ENCODE results near the gene BTLA. TPM values are rescaled to one million over a fixed set of nuclear protein-coding genes. Genes with fewer than 3 reads are reported as not detected.

Gene BTLA
- total RNA-seq, 1 donor from 2014 or later = 3.9 TPM

DNA sequence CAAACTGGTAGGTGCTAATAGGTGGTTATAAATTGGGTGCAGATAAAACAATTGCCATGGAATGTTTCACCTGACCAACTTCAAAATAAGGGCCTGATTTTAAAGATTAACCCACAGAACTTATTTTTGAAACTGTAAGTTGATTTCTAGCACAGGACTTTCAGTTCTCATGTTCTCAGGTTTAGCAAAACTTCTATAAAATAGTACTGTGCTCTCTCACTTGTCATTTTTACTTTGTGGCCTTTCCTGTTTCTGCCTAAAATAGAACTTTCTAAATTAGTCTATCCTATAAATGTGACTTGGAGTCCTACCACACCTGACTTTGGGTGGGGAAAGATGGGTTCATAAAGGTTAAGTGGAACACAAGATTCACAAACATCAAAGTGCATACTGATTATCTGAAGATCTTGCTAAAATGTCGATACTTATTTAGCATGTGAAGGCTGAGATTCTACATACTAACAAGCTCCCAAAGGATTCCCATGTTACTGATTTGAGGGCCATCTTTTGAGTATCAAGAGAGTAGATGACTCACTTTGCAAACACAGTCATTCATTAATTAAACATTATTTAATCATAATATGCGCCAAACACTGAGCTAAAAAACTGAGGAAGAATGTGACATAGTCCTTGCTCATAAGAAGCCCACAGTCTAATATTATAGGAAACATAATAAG, 38.6 kb downstream of the BTLA start:
- Histone ChIP-seq H3K79me2 (ENCODE audit: low read depth) (no peaks in the 10 kb centered on the region), H3K4me2 (no peak overlapping the region), H3K4me3 (no peak overlapping the region), H3K36me3 (no peaks in the 10 kb centered on the region), H3F3A (ENCODE audit: low read depth) (no peaks in the 10 kb centered on the region), H3K9ac (no peak overlapping the region), H3K27ac (no peak overlapping the region), H3K4me1 (no peaks in the 10 kb centered on the region), H3K27me3 (no peaks in the 10 kb centered on the region), H2AFZ (replicated peaks) (no peak overlapping the region), H4K20me1 (ENCODE audit: low read depth) (no peaks in the 10 kb centered on the region), H3K9me3 (ENCODE audit: low read depth) (no peaks in the 10 kb centered on the region)
- Mint-ChIP-seq H3K27ac (no peak overlapping the region), H3K36me3 (no peaks in the 10 kb centered on the region), H3K27me3 (ENCODE audit: insufficient read depth, low read depth) (no peaks in the 10 kb centered on the region), H3K4me3 (no peak overlapping the region), H3K4me1 (no peaks in the 10 kb centered on the region), H3K9me3 (no peaks in the 10 kb centered on the region)
- DNase-seq (ENCODE audit: low spot score) = no peak
- TF ChIP-seq, protein P1, sequence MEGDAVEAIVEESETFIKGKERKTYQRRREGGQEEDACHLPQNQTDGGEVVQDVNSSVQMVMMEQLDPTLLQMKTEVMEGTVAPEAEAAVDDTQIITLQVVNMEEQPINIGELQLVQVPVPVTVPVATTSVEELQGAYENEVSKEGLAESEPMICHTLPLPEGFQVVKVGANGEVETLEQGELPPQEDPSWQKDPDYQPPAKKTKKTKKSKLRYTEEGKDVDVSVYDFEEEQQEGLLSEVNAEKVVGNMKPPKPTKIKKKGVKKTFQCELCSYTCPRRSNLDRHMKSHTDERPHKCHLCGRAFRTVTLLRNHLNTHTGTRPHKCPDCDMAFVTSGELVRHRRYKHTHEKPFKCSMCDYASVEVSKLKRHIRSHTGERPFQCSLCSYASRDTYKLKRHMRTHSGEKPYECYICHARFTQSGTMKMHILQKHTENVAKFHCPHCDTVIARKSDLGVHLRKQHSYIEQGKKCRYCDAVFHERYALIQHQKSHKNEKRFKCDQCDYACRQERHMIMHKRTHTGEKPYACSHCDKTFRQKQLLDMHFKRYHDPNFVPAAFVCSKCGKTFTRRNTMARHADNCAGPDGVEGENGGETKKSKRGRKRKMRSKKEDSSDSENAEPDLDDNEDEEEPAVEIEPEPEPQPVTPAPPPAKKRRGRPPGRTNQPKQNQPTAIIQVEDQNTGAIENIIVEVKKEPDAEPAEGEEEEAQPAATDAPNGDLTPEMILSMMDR (IDR thresholded peaks at IDR 0.05) = no peak
- no peak for TF ChIP-seq EZH2 (IDR thresholded peaks at IDR 0.05)

DNA sequence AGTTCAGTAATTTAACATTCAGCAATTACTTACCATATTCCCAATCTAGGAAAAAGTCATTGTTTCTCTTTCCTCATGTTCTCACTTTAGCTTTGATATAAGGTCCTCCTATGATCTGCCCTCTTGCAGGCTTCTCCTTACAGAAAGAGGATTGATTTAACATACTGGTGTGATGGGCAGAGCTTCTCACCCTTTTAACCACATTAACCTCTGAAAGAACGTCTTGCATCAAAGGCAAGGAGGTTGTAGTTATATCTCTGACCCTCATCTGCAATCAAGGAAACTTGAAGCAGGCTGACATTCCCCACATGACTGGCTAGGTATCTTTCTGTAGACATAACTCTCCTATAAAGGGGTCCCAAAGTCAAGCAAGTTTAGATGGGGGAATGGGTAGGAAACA, 39.5 kb downstream of the BTLA start:
- no peaks in the 10 kb centered on the region for H3K27me3 Mint-ChIP-seq (ENCODE audit: insufficient read depth, low read depth)
- Histone ChIP-seq H3K27ac (no peak overlapping the region), H3K79me2 (ENCODE audit: low read depth) (no peaks in the 10 kb centered on the region), H3K27me3 (no peaks in the 10 kb centered on the region), H3K4me2 (no peak overlapping the region), H3K4me1 (no peaks in the 10 kb centered on the region), H3K4me3 (no peak overlapping the region), H3F3A (ENCODE audit: low read depth) (no peaks in the 10 kb centered on the region), H2AFZ (replicated peaks) (no peak overlapping the region), H3K36me3 (no peaks in the 10 kb centered on the region), H3K9me3 (ENCODE audit: low read depth) (no peaks in the 10 kb centered on the region), H3K9ac (no peak overlapping the region), H4K20me1 (ENCODE audit: low read depth) (no peaks in the 10 kb centered on the region)
- no peak for DNase-seq (ENCODE audit: low spot score)
- H3K4me3 Mint-ChIP-seq = no peak overlapping the region
- no peak overlapping the region for H3K27ac Mint-ChIP-seq
- H3K9me3 Mint-ChIP-seq = no peaks in the 10 kb centered on the region
- no peaks in the 10 kb centered on the region for H3K4me1 Mint-ChIP-seq
- H3K36me3 Mint-ChIP-seq = no peaks in the 10 kb centered on the region
- no peak for TF ChIP-seq EZH2phosphoT487 (IDR thresholded peaks at IDR 0.05)

DNA sequence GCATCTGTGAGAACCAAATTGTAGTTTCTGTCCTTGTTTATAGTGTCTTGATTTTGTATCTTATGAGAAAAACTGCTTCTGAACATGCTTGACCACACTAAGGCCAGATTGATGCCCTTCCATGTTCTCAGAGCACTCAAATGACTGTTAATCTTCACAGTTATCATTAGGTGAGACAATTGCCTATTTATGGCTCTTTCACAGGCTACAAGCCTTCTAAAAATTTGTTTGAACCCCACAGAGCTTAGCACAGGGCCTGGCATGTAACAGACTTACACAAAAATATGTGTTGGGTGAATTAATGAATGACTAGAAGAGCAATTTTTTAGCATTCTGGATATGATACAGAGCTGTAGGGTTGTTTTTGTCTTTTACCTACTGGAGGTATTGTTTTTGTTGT, 43.1 kb downstream of the BTLA start:
- Histone ChIP-seq H3K4me2 (no peak overlapping the region), H2AFZ (replicated peaks) (no peak overlapping the region), H3F3A (ENCODE audit: low read depth) (no peaks in the 10 kb centered on the region), H3K79me2 (ENCODE audit: low read depth) (no peaks in the 10 kb centered on the region), H3K27me3 (no peaks in the 10 kb centered on the region), H4K20me1 (ENCODE audit: low read depth) (no peaks in the 10 kb centered on the region), H3K9me3 (ENCODE audit: low read depth) (no peaks in the 10 kb centered on the region), H3K27ac (no peak overlapping the region), H3K4me1 (no peaks in the 10 kb centered on the region), H3K9ac (no peak overlapping the region), H3K4me3 (no peak overlapping the region), H3K36me3 (no peaks in the 10 kb centered on the region)
- Mint-ChIP-seq H3K36me3 (no peaks in the 10 kb centered on the region), H3K4me3 (no peak overlapping the region), H3K27me3 (ENCODE audit: insufficient read depth, low read depth) (peaks cover 2% of the 10 kb centered on the region), H3K27ac (no peak overlapping the region), H3K4me1 (no peaks in the 10 kb centered on the region), H3K9me3 (no peaks in the 10 kb centered on the region)
- no peak for DNase-seq (ENCODE audit: low spot score)
- TF ChIP-seq, protein P1 (IDR thresholded peaks at IDR 0.05) = no peak
- TF ChIP-seq EZH2phosphoT487 (IDR thresholded peaks at IDR 0.05) (no peak), EZH2 (IDR thresholded peaks at IDR 0.05) (no peak)

DNA sequence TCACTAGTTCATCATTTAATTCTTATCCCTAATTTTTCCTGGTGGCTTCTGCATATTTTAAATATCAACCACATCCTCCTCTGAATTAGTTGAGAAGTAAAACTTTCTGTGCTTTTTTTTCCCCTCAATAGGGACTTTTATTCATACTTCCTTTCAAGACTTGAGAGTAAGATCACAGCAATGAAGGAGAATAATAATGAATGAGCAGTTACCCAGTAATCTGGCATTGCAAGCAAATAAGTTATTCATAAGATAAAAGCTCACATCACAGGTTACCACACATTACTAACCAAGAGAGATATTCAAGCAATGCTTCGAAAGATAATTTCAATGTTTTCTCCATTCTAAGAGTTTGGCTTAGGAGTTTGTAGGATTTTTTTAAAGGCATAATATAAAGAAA, 50.3 kb downstream of the BTLA start:
- Histone ChIP-seq H3F3A (ENCODE audit: low read depth) (no peaks in the 10 kb centered on the region), H3K36me3 (no peaks in the 10 kb centered on the region), H3K4me3 (no peak overlapping the region), H3K9me3 (ENCODE audit: low read depth) (no peaks in the 10 kb centered on the region), H2AFZ (replicated peaks) (no peak overlapping the region), H4K20me1 (ENCODE audit: low read depth) (no peaks in the 10 kb centered on the region), H3K9ac (no peak overlapping the region), H3K4me2 (no peak overlapping the region), H3K4me1 (peaks cover 8% of the 10 kb centered on the region), H3K27ac (no peak overlapping the region), H3K79me2 (ENCODE audit: low read depth) (no peaks in the 10 kb centered on the region), H3K27me3 (no peaks in the 10 kb centered on the region)
- TF ChIP-seq EZH2phosphoT487 (IDR thresholded peaks at IDR 0.05) = no peak
- no peak for TF ChIP-seq EZH2 (IDR thresholded peaks at IDR 0.05)
- TF ChIP-seq, protein P1 (IDR thresholded peaks at IDR 0.05) = no peak
- Mint-ChIP-seq H3K9me3 (no peaks in the 10 kb centered on the region), H3K4me1 (peaks cover 9% of the 10 kb centered on the region), H3K27me3 (ENCODE audit: insufficient read depth, low read depth) (no peaks in the 10 kb centered on the region), H3K27ac (no peak overlapping the region), H3K36me3 (no peaks in the 10 kb centered on the region), H3K4me3 (no peak overlapping the region)
- no peak for DNase-seq (ENCODE audit: low spot score)
